Measurements from ENCODE around the gene UCP2.

UCP2 gene

GRCh38 chr11:73946798-73947458 lies 35.7 kb downstream of the UCP2 start:
- ChIA-PET POLR2A (ENCODE audit: low non-redundant PET) (no interaction called here), CTCF (interaction anchor here (1.0 kb wide), 1 partner anchor 18 kb away, joined by 3 read pairs; no protein-coding TSS in a partner anchor)
- no peak for TF ChIP-seq CTCF (conservative IDR thresholded peaks at IDR 0.05; ENCODE audit: low read depth)
- H3K27ac ChIP-seq, result no peak overlapping the region
- DNase-seq (ENCODE audit: low spot score), result no peak

- no peak for TF ChIP-seq CTCF (conservative IDR thresholded peaks at IDR 0.05; ENCODE audit: low read depth)
- ChIA-PET CTCF (no interaction called here), POLR2A (ENCODE audit: low non-redundant PET) (no interaction called here)
- no peak overlapping the region for H3K27ac ChIP-seq
- DNase-seq (ENCODE audit: low spot score), result no peak
These were observed 37.2 kb downstream of the UCP2 start for GRCh38 chr11:73945396-73945795.

- DNase-seq (ENCODE audit: low spot score), result no peak
- H3K27ac ChIP-seq, result no peak overlapping the region
- POLR2A ChIA-PET (ENCODE audit: low non-redundant PET), result no interaction called here
- no peak for TF ChIP-seq CTCF (conservative IDR thresholded peaks at IDR 0.05; ENCODE audit: low read depth)
- CTCF ChIA-PET, result no interaction called here
These were observed 37.7 kb downstream of the UCP2 start for GRCh38 chr11:73944901-73945300.

GRCh38 chr11:73944085-73944484 lies 38.6 kb downstream of the UCP2 start:
- ChIA-PET CTCF (no interaction called here), POLR2A (ENCODE audit: low non-redundant PET) (no interaction called here)
- H3K27ac ChIP-seq, result no peak overlapping the region
- no peak for TF ChIP-seq CTCF (conservative IDR thresholded peaks at IDR 0.05; ENCODE audit: low read depth)
- no peak for DNase-seq (ENCODE audit: low spot score)

- ChIA-PET POLR2A (ENCODE audit: low non-redundant PET) (no interaction called here), CTCF (interaction anchor here (0.5 to 0.7 kb wide), 3 partner anchors 96 to 1664 kb away, joined by 3 to 8 read pairs (median 3); no protein-coding TSS in a partner anchor)
- TF ChIP-seq CTCF (conservative IDR thresholded peaks at IDR 0.05; ENCODE audit: low read depth), result no peak
- no peak for DNase-seq (ENCODE audit: low spot score)
- no peak overlapping the region for H3K27ac ChIP-seq
These were observed 40.6 kb downstream of the UCP2 start for GRCh38 chr11:73942010-73942409.

- ChIA-PET CTCF (interaction anchor here (0.7 kb wide), 1 partner anchor 9 kb away, joined by 3 read pairs; no protein-coding TSS in a partner anchor), POLR2A (ENCODE audit: low non-redundant PET) (no interaction called here)
- no peak for TF ChIP-seq CTCF (conservative IDR thresholded peaks at IDR 0.05; ENCODE audit: low read depth)
- H3K27ac ChIP-seq, result no peak overlapping the region
- DNase-seq (ENCODE audit: low spot score), result no peak
These were observed 41.7 kb downstream of the UCP2 start for GRCh38 chr11:73940801-73941570.
